K562 (cell line): ENCODE measurements around the gene AMMECR1. TPM values are rescaled to one million over a fixed set of nuclear protein-coding genes. Genes with fewer than 3 reads are reported as not detected.

Experiments used
- ATAC-seq: fragments of 200-7000 bp; cut with Tn5 transposase; 3 replicates; pipeline ENCODE4 v1.9.1; 2020; ENCODE audit warnings: moderate library complexity
- BruUV-seq: library from RNA; stranded (reverse); fragments of 400-500 nt; replicated peaks from 2 replicates; lab custom pipeline; 2021; lab: Mats Ljungman, UMichigan
- CTCF ChIA-PET: fragments of 300-600 bp; formaldehyde crosslinking; extraction: SDS; loops from one replicate; lab custom pipeline; 2021; ENCODE audit warnings: low intra/inter-chr PET ratio; lab: Yijun Ruan, JAX
- POLR2A ChIA-PET: fragments of 300-600, 350-650 bp; sonication (Branson Sonifier 250); formaldehyde crosslinking; extraction: SDS; loops from one replicate; lab custom pipeline; 2021; ENCODE audit warnings: antibody characterized with exemption, inconsistent platforms; lab: Yijun Ruan, JAX
- DNase-seq, 4 experiments: peaks; one replicate each; pipeline versions ENCODE4 v3.0.0 to v3.0.0-alpha.2; 2011 to 2018; ENCODE audit warnings: low spot score in 3 of 4, mixed read lengths in 3 of 4; ENCODE audit errors: extremely low read depth in 1 of 4
- FAIRE-seq: peaks from 2 replicates; lab custom pipeline; 2011; peaks lifted over from hg19 to GRCh38; lab: Jason Lieb, UNC
- H2AFZ ChIP-seq: 2 replicates; pipeline ENCODE4 v1.6.0; 2011; ENCODE audit warnings: low read depth, low read length, control low read depth, inconsistent platforms
- H3K27ac ChIP-seq: fragments of 200-600 bp; 3 replicates; pipeline ENCODE4 v1.8.0; 2011; ENCODE audit warnings: low read depth, mild to moderate bottlenecking, control low read depth, inconsistent platforms, low read length, moderate library complexity, mixed read lengths; ENCODE audit errors: extremely low read depth
- H3K27me3 ChIP-seq, 2 experiments: fragments of 300-600 bp in 1 of 2; 2 replicates in 1 of 2; 3 replicates in 1 of 2; pipeline versions ENCODE4 v1.6.0 to v1.8.0; 2011; ENCODE audit warnings: inconsistent platforms in 2 of 2, low read length in 2 of 2, mild to moderate bottlenecking in 1 of 2, mixed read lengths in 1 of 2, moderate library complexity in 1 of 2; ENCODE audit not compliant: control insufficient read depth in 2 of 2, insufficient read depth in 2 of 2
- H3K36me3 ChIP-seq: fragments of 300-600 bp; 3 replicates; pipeline ENCODE4 v1.8.0; 2011; ENCODE audit warnings: mild to moderate bottlenecking, low read length, inconsistent platforms; ENCODE audit not compliant: control insufficient read depth, insufficient read depth
- H3K4me1 ChIP-seq, 2 experiments: fragments of 200-600 bp in 1 of 2; replicated peaks in 1 of 2; 2 replicates in 1 of 2; 3 replicates in 1 of 2; pipeline versions ENCODE4 v1.5.1 to v1.8.0; 2011; ENCODE audit warnings: inconsistent platforms in 2 of 2, low read length in 2 of 2, mild to moderate bottlenecking in 1 of 2, mixed read lengths in 1 of 2, moderate library complexity in 1 of 2; ENCODE audit not compliant: control insufficient read depth in 2 of 2, insufficient read depth in 2 of 2
- H3K4me2 ChIP-seq: 2 replicates; pipeline ENCODE4 v1.6.1; 2011; ENCODE audit warnings: low read length, control low read depth, inconsistent platforms, mixed read lengths; ENCODE audit not compliant: insufficient read depth
- H3K4me3 ChIP-seq: fragments of 200-600 bp; sonication (generic), shearing (Covaris generic); 2 replicates; pipeline ENCODE4 v1.5.1; 2016; ENCODE audit warnings: control low read depth, inconsistent platforms
- H3K79me2 ChIP-seq: fragments of 200-600 bp; 3 replicates; pipeline ENCODE4 v1.8.0; 2011; ENCODE audit warnings: low read length, inconsistent platforms; ENCODE audit not compliant: control insufficient read depth, insufficient read depth
- H3K9ac ChIP-seq, 2 experiments: 2 replicates each; pipeline versions ENCODE4 v1.6.0 to v1.6.1; 2011; ENCODE audit warnings: low read depth in 2 of 2, low read length in 2 of 2, control low read depth in 1 of 2, inconsistent platforms in 1 of 2, mild to moderate bottlenecking in 1 of 2, mixed read lengths in 1 of 2; ENCODE audit not compliant: insufficient read depth in 1 of 2
- H3K9me1 ChIP-seq: one replicate; pipeline ENCODE4 v1.6.0; 2011; ENCODE audit warnings: inconsistent platforms, mild to moderate bottlenecking, low read length, moderate library complexity; ENCODE audit not compliant: control insufficient read depth, insufficient read depth
- H3K9me3 ChIP-seq: replicated peaks from 2 replicates; pipeline ENCODE4 v1.5.1; 2011; ENCODE audit warnings: low read depth, low read length, inconsistent platforms; ENCODE audit not compliant: control insufficient read depth, insufficient read depth
- H4K20me1 ChIP-seq: replicated peaks from 2 replicates; pipeline ENCODE4 v1.6.1; 2011; ENCODE audit warnings: low read length, inconsistent platforms, mixed read lengths; ENCODE audit not compliant: control insufficient read depth, insufficient read depth
- ARID1B ChIP-seq: fragments of 450-650 bp; IDR thresholded peaks from 2 replicates; pipeline ENCODE4 v1.6.1; 2016; ENCODE audit warnings: antibody characterized with exemption, mild to moderate bottlenecking, inconsistent platforms
- ARID3B ChIP-seq: fragments of 250-450 bp; sonication (Bioruptor Pico); IDR thresholded peaks from 2 replicates; pipeline ENCODE4 v1.4.0; 2020; ENCODE audit warnings: borderline replicate concordance
- ATF7 ChIP-seq: fragments of 450-650 bp; IDR thresholded peaks from 2 replicates; pipeline ENCODE4 v1.7.1; 2014; ENCODE audit warnings: mild to moderate bottlenecking, moderate library complexity
- COPS2 ChIP-seq: fragments of 450-650 bp; conservative IDR thresholded peaks from 2 replicates; pipeline ENCODE4 v1.6.1; 2016; ENCODE audit warnings: mild to moderate bottlenecking, moderate library complexity
- CREB1 ChIP-seq, 2 experiments: sonication (generic) in 1 of 2; formaldehyde crosslinking in 1 of 2; IDR thresholded peaks; 2 replicates each; pipeline versions ENCODE4 v1.6.1 to v1.8.0; 2012 to 2022; ENCODE audit warnings: inconsistent platforms in 1 of 2, mild to moderate bottlenecking in 1 of 2, missing genetic modification reagents in 1 of 2, moderate library complexity in 1 of 2
- DNMT1 ChIP-seq: fragments of 450-650 bp; IDR thresholded peaks from 2 replicates; pipeline ENCODE4 v1.6.1; 2016; ENCODE audit warnings: antibody characterized with exemption, mild to moderate bottlenecking
- ETV1 ChIP-seq: fragments of 450-650 bp; conservative IDR thresholded peaks from 2 replicates; pipeline ENCODE4 v1.6.1; 2016; ENCODE audit warnings: missing genetic modification characterization, control low read depth, low read depth, missing compliant biosample characterization
- HMG20B ChIP-seq: fragments of 250-450 bp; sonication (Bioruptor Pico); IDR thresholded peaks from 2 replicates; pipeline ENCODE4 v1.5.0; 2021; ENCODE audit warnings: mild to moderate bottlenecking
- KAT2B ChIP-seq: IDR thresholded peaks from one replicate; pipeline ENCODE4 v1.6.1; 2012; ENCODE audit warnings: low read depth, mild to moderate bottlenecking, control low read depth, inconsistent platforms, low read length, moderate library complexity
- MIER1 ChIP-seq: fragments of 450-650 bp; IDR thresholded peaks from 2 replicates; pipeline ENCODE4 v1.6.1; 2016; ENCODE audit warnings: antibody characterized with exemption, mild to moderate bottlenecking, low read depth
- RFX7 ChIP-seq: fragments of 250-450 bp; sonication (Bioruptor Pico); IDR thresholded peaks from 2 replicates; pipeline ENCODE4 v1.5.1; 2021; ENCODE audit warnings: mild to moderate bottlenecking
- SFPQ ChIP-seq: fragments of 200-400 bp; formaldehyde crosslinking; IDR thresholded peaks from 2 replicates; pipeline ENCODE4 v1.6.1; 2017; ENCODE audit warnings: mild to moderate bottlenecking, low read depth, low read length, moderate library complexity
- WGBS: fragments of 100-300 bp; shearing (Covaris generic); methylation state at CpG from one replicate; pipeline ENCODE4 v1.1.6; 2016; ENCODE audit warnings: low coverage, mixed read lengths; ENCODE audit not compliant: insufficient coverage; ENCODE audit errors: missing lambda C conversion rate; 5-methylcytosine and 5-hydroxymethylcytosine counted together
- in situ Hi-C: fragments of 300-500 bp; cut with MboI; formaldehyde crosslinking; loops from 4 replicates; pipeline ENCODE4 v1.15.0; 2018; ENCODE audit warnings: inconsistent platforms, mixed read lengths
- intact Hi-C: fragments of 100-400 bp; cut with micrococcal nuclease; formaldehyde crosslinking; loops from 2 replicates; pipeline ENCODE4 v1.14.2; 2022
- polyA plus RNA-seq, 8 experiments: library from polyadenylated mRNA; depleted of rRNA in 4 of 8; stranded (reverse) in 5 of 8; unstranded in 3 of 8; fragments of >200 nt; fragmentation: Nextera tagmentation in 2 of 8; fragmentation: Illumina TruSeq in 1 of 8; extraction: Ambion mirVana in 2 of 8; extraction: Trizol in 1 of 8; gene quantifications; 2 replicates each; pipeline versions ENCODE4 v1.2.1 to v1.2.3, GENCODE V29; 2011 to 2014; ENCODE audit warnings: inconsistent platforms in 1 of 8, missing spikeins in 1 of 8
- total RNA-seq, 7 experiments: library from RNA; depleted of rRNA in 6 of 7; stranded (reverse); fragments of >200 nt in 6 of 7; fragmentation: Illumina TruSeq in 2 of 7; extraction: Trizol in 2 of 7; gene quantifications; 2 replicates each; pipeline versions ENCODE4 v1.2.1 to v1.2.3, GENCODE V29; 2011 to 2021; ENCODE audit warnings: low replicate concordance in 1 of 7
- TF ChIP-seq, protein P1 (sequence below): fragments of 250-450 bp; sonication (Bioruptor Pico); IDR thresholded peaks from 2 replicates; pipeline ENCODE4 v1.8.0; 2021; ENCODE audit warnings: mild to moderate bottlenecking, moderate library complexity
- TF ChIP-seq, protein P2 (sequence below): fragments of 200-800 bp; sonication (Bioruptor generic); IDR thresholded peaks from 2 replicates; pipeline ENCODE4 v1.6.1; 2017; ENCODE audit warnings: missing genetic modification characterization, missing compliant biosample characterization
- TF ChIP-seq, protein P3 (sequence below): fragments of 450-650 bp; IDR thresholded peaks from 2 replicates; pipeline ENCODE4 v1.6.1; 2017; ENCODE audit warnings: mild to moderate bottlenecking, moderate library complexity

Gene AMMECR1
- total and polyA plus RNA-seq, 9 of the 15 experiments (the other 6 are each of a cell fraction or from before 2014, with no cell fraction given) = 13.9 to 36.7 (median 23.6) TPM

- intact Hi-C loops = no loop called here
- H3K4me3 ChIP-seq = no peak overlapping the region
- H3K27ac ChIP-seq = no peak overlapping the region
- no peaks in the 10 kb centered on the region for H4K20me1 ChIP-seq
- in situ Hi-C loops = loop anchor here (10.0 kb wide), 1 partner anchor 78 kb away; no protein-coding TSS in a partner anchor
- H3K4me2 ChIP-seq = peak overlapping the region; percentile 22; the same call in 1 of the 2 replicates
- no peaks in the 10 kb centered on the region for H3K9me1 ChIP-seq
- 19% methylated on average over 4 of the region's 4 CpGs for WGBS
- H2AFZ ChIP-seq = peak overlapping the region; percentile 53; the same call in 1 of the 2 replicates
- no peaks in the 10 kb centered on the region for H3K79me2 ChIP-seq
- no peaks in the 10 kb centered on the region for H3K9me3 ChIP-seq
- no TSS peak for BruUV-seq
- no peaks in the 10 kb centered on the region for H3K36me3 ChIP-seq
- FAIRE-seq = no peak
- no peak overlapping the region for H3K9ac ChIP-seq
- ATAC-seq = no peak
- DNase-seq = no peak
- H3K27me3 ChIP-seq = no peaks in the 10 kb centered on the region
- ChIA-PET CTCF (no interaction called here), POLR2A (no interaction called here)
- H3K4me1 ChIP-seq = peaks cover 0 to 20% of the 10 kb centered on the region in 2 experiments; a peak in 2 of 5 replicates
- TF ChIP-seq, protein P1, sequence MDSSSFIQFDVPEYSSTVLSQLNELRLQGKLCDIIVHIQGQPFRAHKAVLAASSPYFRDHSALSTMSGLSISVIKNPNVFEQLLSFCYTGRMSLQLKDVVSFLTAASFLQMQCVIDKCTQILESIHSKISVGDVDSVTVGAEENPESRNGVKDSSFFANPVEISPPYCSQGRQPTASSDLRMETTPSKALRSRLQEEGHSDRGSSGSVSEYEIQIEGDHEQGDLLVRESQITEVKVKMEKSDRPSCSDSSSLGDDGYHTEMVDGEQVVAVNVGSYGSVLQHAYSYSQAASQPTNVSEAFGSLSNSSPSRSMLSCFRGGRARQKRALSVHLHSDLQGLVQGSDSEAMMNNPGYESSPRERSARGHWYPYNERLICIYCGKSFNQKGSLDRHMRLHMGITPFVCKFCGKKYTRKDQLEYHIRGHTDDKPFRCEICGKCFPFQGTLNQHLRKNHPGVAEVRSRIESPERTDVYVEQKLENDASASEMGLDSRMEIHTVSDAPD (CRISPR knock-in tag) = no peak
- TF ChIP-seq ARID3B (CRISPR knock-in tag) (no peak), SFPQ (no peak), RFX7 (CRISPR knock-in tag) (no peak), CREB1 (IDR thresholded peaks at IDR 0.05) (no peak), CREB1 (CRISPR knock-in tag; IDR thresholded peaks at IDR 0.05) (no peak), ETV1 (tag) (no peak), DNMT1 (no peak), ATF7 (no peak), ARID1B (peak; percentile 18; the same call in 1 of the 2 replicates), MIER1 (no peak), HMG20B (CRISPR knock-in tag) (no peak), COPS2 (no peak), KAT2B (no peak)
- TF ChIP-seq, protein P2, sequence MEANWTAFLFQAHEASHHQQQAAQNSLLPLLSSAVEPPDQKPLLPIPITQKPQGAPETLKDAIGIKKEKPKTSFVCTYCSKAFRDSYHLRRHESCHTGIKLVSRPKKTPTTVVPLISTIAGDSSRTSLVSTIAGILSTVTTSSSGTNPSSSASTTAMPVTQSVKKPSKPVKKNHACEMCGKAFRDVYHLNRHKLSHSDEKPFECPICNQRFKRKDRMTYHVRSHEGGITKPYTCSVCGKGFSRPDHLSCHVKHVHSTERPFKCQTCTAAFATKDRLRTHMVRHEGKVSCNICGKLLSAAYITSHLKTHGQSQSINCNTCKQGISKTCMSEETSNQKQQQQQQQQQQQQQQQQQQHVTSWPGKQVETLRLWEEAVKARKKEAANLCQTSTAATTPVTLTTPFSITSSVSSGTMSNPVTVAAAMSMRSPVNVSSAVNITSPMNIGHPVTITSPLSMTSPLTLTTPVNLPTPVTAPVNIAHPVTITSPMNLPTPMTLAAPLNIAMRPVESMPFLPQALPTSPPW (CRISPR knock-in tag) = no peak
- TF ChIP-seq, protein P3, sequence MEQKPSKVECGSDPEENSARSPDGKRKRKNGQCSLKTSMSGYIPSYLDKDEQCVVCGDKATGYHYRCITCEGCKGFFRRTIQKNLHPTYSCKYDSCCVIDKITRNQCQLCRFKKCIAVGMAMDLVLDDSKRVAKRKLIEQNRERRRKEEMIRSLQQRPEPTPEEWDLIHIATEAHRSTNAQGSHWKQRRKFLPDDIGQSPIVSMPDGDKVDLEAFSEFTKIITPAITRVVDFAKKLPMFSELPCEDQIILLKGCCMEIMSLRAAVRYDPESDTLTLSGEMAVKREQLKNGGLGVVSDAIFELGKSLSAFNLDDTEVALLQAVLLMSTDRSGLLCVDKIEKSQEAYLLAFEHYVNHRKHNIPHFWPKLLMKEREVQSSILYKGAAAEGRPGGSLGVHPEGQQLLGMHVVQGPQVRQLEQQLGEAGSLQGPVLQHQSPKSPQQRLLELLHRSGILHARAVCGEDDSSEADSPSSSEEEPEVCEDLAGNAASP = no peak
Observed at GRCh38 chrX:110326712-110327111, 8.8 kb upstream of the AMMECR1 start.
